MCF 10A (cell line): Measurements from ENCODE around the gene STK32B. TPM values are rescaled to one million over a fixed set of nuclear protein-coding genes. Genes with fewer than 3 reads are reported as not detected.

Experiments used
- BruUV-seq: library from RNA; stranded (reverse); fragments of 400-500 nt; replicated peaks from 2 replicates; lab custom pipeline; 2021; lab: Mats Ljungman, UMichigan
- CTCF ChIA-PET: fragments of 300-600 bp; sonication (Branson Sonifier 250); formaldehyde crosslinking; extraction: SDS; loops from one replicate; lab custom pipeline; 2021; ENCODE audit warnings: antibody characterized with exemption, inconsistent platforms; lab: Yijun Ruan, JAX
- POLR2A ChIA-PET: fragments of 300-600, 350-650 bp; sonication (Branson Sonifier 250); formaldehyde crosslinking; extraction: SDS; loops from one replicate; lab custom pipeline; 2020; ENCODE audit warnings: antibody characterized with exemption, inconsistent platforms; lab: Yijun Ruan, JAX
- DNase-seq: peaks from one replicate; pipeline ENCODE4 v3.0.0-alpha.2; 2018; ENCODE audit not compliant: unreplicated experiment
- H3K27ac Mint-ChIP-seq: one replicate; pipeline ENCODE4 v1.8.0; 2022; ENCODE audit warnings: mild to moderate bottlenecking, low read depth, mixed read lengths; ENCODE audit not compliant: unreplicated experiment
- H3K27me3 Mint-ChIP-seq: one replicate; pipeline ENCODE4 v1.8.0; 2022; ENCODE audit warnings: mixed read lengths; ENCODE audit not compliant: insufficient read depth, unreplicated experiment
- H3K36me3 Mint-ChIP-seq: one replicate; pipeline ENCODE4 v1.8.0; 2022; ENCODE audit warnings: mild to moderate bottlenecking, moderate library complexity, mixed read lengths; ENCODE audit not compliant: insufficient read depth, unreplicated experiment
- H3K4me1 Mint-ChIP-seq: one replicate; pipeline ENCODE4 v1.8.0; 2022; ENCODE audit warnings: mixed read lengths; ENCODE audit not compliant: insufficient read depth, unreplicated experiment
- H3K4me3 Mint-ChIP-seq: one replicate; pipeline ENCODE4 v1.8.0; 2022; ENCODE audit warnings: mild to moderate bottlenecking, moderate library complexity, mixed read lengths; ENCODE audit not compliant: unreplicated experiment
- H3K9me3 Mint-ChIP-seq: one replicate; pipeline ENCODE4 v1.8.0; 2022; ENCODE audit warnings: mixed read lengths; ENCODE audit not compliant: unreplicated experiment
- CTCF ChIP-seq: fragments of 200-600 bp; IDR thresholded peaks from one replicate; pipeline ENCODE4 v1.8.0; 2022; ENCODE audit warnings: antibody characterized with exemption, mild to moderate bottlenecking; ENCODE audit not compliant: unreplicated experiment
- intact Hi-C: fragments of 100-400 bp; cut with micrococcal nuclease; formaldehyde crosslinking; loops from 2 replicates; pipeline ENCODE4 v1.14.1; 2022
- total RNA-seq: library from RNA; stranded (reverse); gene quantifications from 2 replicates; pipeline ENCODE4 v1.2.3, GENCODE V29; 2022

STK32B gene
- total RNA-seq, 1 experiment from 2014 or later = not detected

- Mint-ChIP-seq H3K9me3 (peaks cover 8% of the 10 kb centered on the region), H3K4me3 (no peak overlapping the region), H3K36me3 (no peaks in the 10 kb centered on the region), H3K27me3 (no peaks in the 10 kb centered on the region), H3K4me1 (no peaks in the 10 kb centered on the region), H3K27ac (no peak overlapping the region)
- ChIA-PET CTCF (no interaction called here), POLR2A (no interaction called here)
- no TSS peak for BruUV-seq
- no peak for TF ChIP-seq CTCF
- intact Hi-C loops = no loop called here
- no peak for DNase-seq
Observed at GRCh38 chr4:5218376-5219069, 167.2 kb downstream of the STK32B start.

GRCh38 chr4:5220028-5220427 is 168.7 kb downstream of the STK32B start:
- CTCF ChIA-PET = interaction anchor here (0.8 kb wide), 1 partner anchor 13 kb away, joined by 3 read pairs; no protein-coding TSS in a partner anchor
- peaks cover 8% of the 10 kb centered on the region for H3K9me3 Mint-ChIP-seq
- DNase-seq = peak; percentile 46
- no peak for TF ChIP-seq CTCF
- H3K36me3 Mint-ChIP-seq = no peaks in the 10 kb centered on the region
- no peak overlapping the region for H3K27ac Mint-ChIP-seq
- no peaks in the 10 kb centered on the region for H3K4me1 Mint-ChIP-seq
- H3K27me3 Mint-ChIP-seq = no peaks in the 10 kb centered on the region
- POLR2A ChIA-PET = interaction anchor here (0.5 kb wide), 1 partner anchor 11 kb away, joined by 3 read pairs; no protein-coding TSS in a partner anchor
- H3K4me3 Mint-ChIP-seq = no peak overlapping the region
- BruUV-seq = no TSS peak
- intact Hi-C loops = no loop called here

- H3K27ac Mint-ChIP-seq = no peak overlapping the region
- intact Hi-C loops = no loop called here
- ChIA-PET POLR2A (no interaction called here), CTCF (no interaction called here)
- H3K4me1 Mint-ChIP-seq = no peaks in the 10 kb centered on the region
- BruUV-seq = no TSS peak
- no peak overlapping the region for H3K4me3 Mint-ChIP-seq
- peaks cover 8% of the 10 kb centered on the region for H3K9me3 Mint-ChIP-seq
- no peak for TF ChIP-seq CTCF
- no peaks in the 10 kb centered on the region for H3K27me3 Mint-ChIP-seq
- H3K36me3 Mint-ChIP-seq = no peaks in the 10 kb centered on the region
- DNase-seq = no peak
Observed at GRCh38 chr4:5222047-5222446, 170.8 kb downstream of the STK32B start.

GRCh38 chr4:5222951-5223350 is 171.7 kb downstream of the STK32B start:
- H3K27ac Mint-ChIP-seq = no peak overlapping the region
- ChIA-PET CTCF (no interaction called here), POLR2A (no interaction called here)
- no peaks in the 10 kb centered on the region for H3K36me3 Mint-ChIP-seq
- H3K4me3 Mint-ChIP-seq = no peak overlapping the region
- intact Hi-C loops = no loop called here
- H3K27me3 Mint-ChIP-seq = no peaks in the 10 kb centered on the region
- no peak for DNase-seq
- peaks cover 8% of the 10 kb centered on the region for H3K9me3 Mint-ChIP-seq
- no TSS peak for BruUV-seq
- no peak for TF ChIP-seq CTCF
- no peaks in the 10 kb centered on the region for H3K4me1 Mint-ChIP-seq
